ENCODE data around the gene PARG.

PARG gene

DNA sequence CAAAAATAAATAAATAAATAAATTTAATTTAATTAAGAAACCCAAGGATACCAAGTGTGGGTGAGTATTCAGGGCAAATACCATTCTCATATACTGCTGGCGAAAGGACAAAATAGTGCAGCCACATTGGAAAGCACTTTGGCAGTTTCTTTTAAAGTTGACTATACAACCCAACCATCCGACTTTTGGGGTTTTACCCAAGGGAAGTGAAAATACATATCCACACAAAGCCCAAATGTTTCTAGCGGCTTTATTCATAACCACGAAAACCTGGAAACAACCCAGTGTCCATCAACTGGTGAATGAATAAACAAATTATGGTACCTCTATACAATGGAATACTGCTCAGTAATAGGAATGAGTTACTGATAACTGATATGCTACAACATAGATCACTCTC, 143.6 kb downstream of the PARG start:
- no peaks in the 10 kb centered on the region for H3F3A ChIP-seq (ENCODE audit: insufficient read depth, low read length)
- TF ChIP-seq EZH2 (optimal IDR thresholded peaks at IDR 0.05; ENCODE audit: low read depth, low read length) (no peak), EZH2phosphoT487 (IDR thresholded peaks at IDR 0.05; ENCODE audit: low read length) (no peak)
- TF ChIP-seq, protein P1, sequence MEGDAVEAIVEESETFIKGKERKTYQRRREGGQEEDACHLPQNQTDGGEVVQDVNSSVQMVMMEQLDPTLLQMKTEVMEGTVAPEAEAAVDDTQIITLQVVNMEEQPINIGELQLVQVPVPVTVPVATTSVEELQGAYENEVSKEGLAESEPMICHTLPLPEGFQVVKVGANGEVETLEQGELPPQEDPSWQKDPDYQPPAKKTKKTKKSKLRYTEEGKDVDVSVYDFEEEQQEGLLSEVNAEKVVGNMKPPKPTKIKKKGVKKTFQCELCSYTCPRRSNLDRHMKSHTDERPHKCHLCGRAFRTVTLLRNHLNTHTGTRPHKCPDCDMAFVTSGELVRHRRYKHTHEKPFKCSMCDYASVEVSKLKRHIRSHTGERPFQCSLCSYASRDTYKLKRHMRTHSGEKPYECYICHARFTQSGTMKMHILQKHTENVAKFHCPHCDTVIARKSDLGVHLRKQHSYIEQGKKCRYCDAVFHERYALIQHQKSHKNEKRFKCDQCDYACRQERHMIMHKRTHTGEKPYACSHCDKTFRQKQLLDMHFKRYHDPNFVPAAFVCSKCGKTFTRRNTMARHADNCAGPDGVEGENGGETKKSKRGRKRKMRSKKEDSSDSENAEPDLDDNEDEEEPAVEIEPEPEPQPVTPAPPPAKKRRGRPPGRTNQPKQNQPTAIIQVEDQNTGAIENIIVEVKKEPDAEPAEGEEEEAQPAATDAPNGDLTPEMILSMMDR (IDR thresholded peaks at IDR 0.05; ENCODE audit: low read length) = no peak
- H3K27me3 ChIP-seq (replicated peaks; ENCODE audit: insufficient read depth, low read length) = no peaks in the 10 kb centered on the region
- DNase-seq = no peak
- no peaks in the 10 kb centered on the region for H3K9me2 ChIP-seq (replicated peaks; ENCODE audit: insufficient read depth, low read length)
- no peak overlapping the region for H3K9ac ChIP-seq (ENCODE audit: low read length)
- no peaks in the 10 kb centered on the region for H3K79me2 ChIP-seq (ENCODE audit: low read length)
- no peak overlapping the region for H3K4me3 ChIP-seq (ENCODE audit: low read length)
- H3K36me3 ChIP-seq (replicated peaks; ENCODE audit: insufficient read depth, low read length) = no peaks in the 10 kb centered on the region
- H2AFZ ChIP-seq (ENCODE audit: low read length) = no peak overlapping the region
- no peaks in the 10 kb centered on the region for H3K9me3 ChIP-seq (replicated peaks; ENCODE audit: insufficient read depth, low read length)
- H4K20me1 ChIP-seq (ENCODE audit: insufficient read depth, low read length) = no peaks in the 10 kb centered on the region
- H3K4me2 ChIP-seq (ENCODE audit: low read depth, low read length) = no peak overlapping the region
- no peak overlapping the region for H3K27ac ChIP-seq (ENCODE audit: low read length)
- H3K4me1 ChIP-seq (ENCODE audit: low read length) = no peaks in the 10 kb centered on the region

DNA sequence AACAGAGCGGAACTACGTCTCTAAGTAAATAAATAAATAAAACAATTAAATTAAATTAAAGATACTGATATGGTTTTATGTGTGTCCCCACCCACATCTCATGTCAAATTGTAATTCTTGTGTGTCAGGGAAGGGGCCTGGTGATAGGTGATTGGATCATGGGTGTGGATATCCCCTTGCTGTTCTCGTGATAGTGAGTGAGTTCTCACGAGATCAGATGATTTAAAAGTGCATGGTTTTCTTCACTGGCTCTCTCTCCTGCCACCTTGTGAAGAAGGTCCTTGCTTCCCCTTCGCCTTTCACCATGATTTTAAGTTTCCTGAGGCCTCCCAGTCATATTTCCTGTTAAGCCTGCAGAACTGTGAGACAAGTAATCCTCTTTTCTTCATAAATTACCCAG, 150.7 kb downstream of the PARG start:
- H3K27ac ChIP-seq (ENCODE audit: low read length) = no peak overlapping the region

DNA sequence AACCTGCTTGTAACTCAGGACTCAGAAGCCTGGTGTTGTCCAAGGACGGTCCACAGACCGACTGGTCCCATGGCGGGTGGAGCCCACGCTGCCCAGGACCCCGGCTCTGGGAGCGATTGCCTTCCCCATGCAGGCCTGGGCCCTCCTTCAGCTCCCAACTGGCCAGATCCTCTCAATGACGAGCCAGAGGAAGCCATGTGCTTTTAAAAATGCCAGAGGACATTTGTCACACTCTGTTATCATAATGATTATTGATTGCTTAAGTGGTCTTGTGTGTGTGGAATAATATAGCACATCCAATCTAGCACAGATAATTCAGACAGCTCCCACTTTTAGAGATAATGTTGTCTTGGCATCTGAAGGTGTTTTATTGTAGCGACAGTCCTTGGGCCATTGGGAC, 157.1 kb downstream of the PARG start:
- no peaks in the 10 kb centered on the region for H3K36me3 ChIP-seq (replicated peaks; ENCODE audit: insufficient read depth, low read length)
- TF ChIP-seq, protein P1 (IDR thresholded peaks at IDR 0.05; ENCODE audit: low read length) = no peak
- TF ChIP-seq EZH2 (optimal IDR thresholded peaks at IDR 0.05; ENCODE audit: low read depth, low read length) (no peak), EZH2phosphoT487 (IDR thresholded peaks at IDR 0.05; ENCODE audit: low read length) (no peak)
- H3K79me2 ChIP-seq (ENCODE audit: low read length) = no peaks in the 10 kb centered on the region
- H3K27me3 ChIP-seq (replicated peaks; ENCODE audit: insufficient read depth, low read length) = no peaks in the 10 kb centered on the region
- DNase-seq = no peak
- H3K9ac ChIP-seq (ENCODE audit: low read length) = no peak overlapping the region
- no peaks in the 10 kb centered on the region for H3K9me2 ChIP-seq (replicated peaks; ENCODE audit: insufficient read depth, low read length)
- no peaks in the 10 kb centered on the region for H3F3A ChIP-seq (ENCODE audit: insufficient read depth, low read length)
- H3K4me2 ChIP-seq (ENCODE audit: low read depth, low read length) = no peak overlapping the region
- H2AFZ ChIP-seq (ENCODE audit: low read length) = no peak overlapping the region
- H3K4me1 ChIP-seq (ENCODE audit: low read length) = no peaks in the 10 kb centered on the region
- H3K27ac ChIP-seq (ENCODE audit: low read length) = no peak overlapping the region
- no peaks in the 10 kb centered on the region for H3K9me3 ChIP-seq (replicated peaks; ENCODE audit: insufficient read depth, low read length)
- H4K20me1 ChIP-seq (ENCODE audit: insufficient read depth, low read length) = no peaks in the 10 kb centered on the region
- H3K4me3 ChIP-seq (ENCODE audit: low read length) = no peak overlapping the region

More for the DNA sequence above, 150.7 kb downstream of the PARG start:
- TF ChIP-seq EZH2phosphoT487 (IDR thresholded peaks at IDR 0.05; ENCODE audit: low read length) (no peak), EZH2 (optimal IDR thresholded peaks at IDR 0.05; ENCODE audit: low read depth, low read length) (no peak)
- TF ChIP-seq, protein P1 (IDR thresholded peaks at IDR 0.05; ENCODE audit: low read length) = no peak
- Histone ChIP-seq H3K79me2 (ENCODE audit: low read length) (no peaks in the 10 kb centered on the region), H2AFZ (ENCODE audit: low read length) (no peak overlapping the region), H3K4me2 (ENCODE audit: low read depth, low read length) (no peak overlapping the region), H3F3A (ENCODE audit: insufficient read depth, low read length) (no peaks in the 10 kb centered on the region), H3K4me1 (ENCODE audit: low read length) (no peaks in the 10 kb centered on the region), H3K27me3 (replicated peaks; ENCODE audit: insufficient read depth, low read length) (no peaks in the 10 kb centered on the region), H3K4me3 (ENCODE audit: low read length) (no peak overlapping the region), H3K9me3 (replicated peaks; ENCODE audit: insufficient read depth, low read length) (no peaks in the 10 kb centered on the region), H4K20me1 (ENCODE audit: insufficient read depth, low read length) (no peaks in the 10 kb centered on the region), H3K36me3 (replicated peaks; ENCODE audit: insufficient read depth, low read length) (no peaks in the 10 kb centered on the region), H3K9me2 (replicated peaks; ENCODE audit: insufficient read depth, low read length) (no peaks in the 10 kb centered on the region), H3K9ac (ENCODE audit: low read length) (no peak overlapping the region)
- no peak for DNase-seq

Measured in MM.1S (cell line).